ENCODE results near the gene KLHL3. TPM values are rescaled to one million over a fixed set of nuclear protein-coding genes. Genes with fewer than 3 reads are reported as not detected.

Gene KLHL3
- total RNA-seq, 1 experiment from 2014 or later = 15.7 TPM

DNA sequence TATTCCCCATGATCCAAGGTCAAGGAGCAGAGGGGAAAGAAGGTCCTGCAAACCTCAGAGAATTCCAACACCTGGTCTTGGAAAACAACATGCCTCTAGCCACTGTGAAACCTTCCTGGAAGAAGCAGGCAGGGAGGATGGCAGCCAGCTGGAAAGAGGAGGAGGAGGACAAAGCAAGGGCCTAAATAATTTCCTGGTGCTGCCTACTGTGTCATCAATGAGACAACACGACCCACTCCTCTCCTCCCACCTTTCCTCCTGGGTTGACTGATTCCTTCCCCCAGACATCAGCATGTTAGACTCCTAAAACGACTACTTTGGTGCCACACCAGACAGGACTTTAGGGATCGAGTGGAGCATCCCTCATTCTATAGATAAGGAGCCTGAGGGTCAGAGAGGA lies 78.8 kb downstream of the KLHL3 start:
- Mint-ChIP-seq H3K27me3 (ENCODE audit: low read depth) (no peaks in the 10 kb centered on the region), H3K9me3 (no peaks in the 10 kb centered on the region), H3K27ac (no peak overlapping the region), H3K4me3 (no peak overlapping the region), H3K36me3 (peaks cover 8% of the 10 kb centered on the region; the same call in 1 of the 2 replicates), H3K4me1 (no peaks in the 10 kb centered on the region)
- ChIA-PET POLR2A (no interaction called here), CTCF (no interaction called here)
- ATAC-seq (no peak), DNase-seq (ENCODE audit: low spot score) (no peak)
- TF ChIP-seq PRDM15 (CRISPR knock-in tag; IDR thresholded peaks at IDR 0.05) (no peak), USF2 (CRISPR knock-in tag; IDR thresholded peaks at IDR 0.05) (no peak), PRRX2 (CRISPR knock-in tag; IDR thresholded peaks at IDR 0.05) (no peak), RELA (CRISPR knock-in tag; IDR thresholded peaks at IDR 0.05; ENCODE audit: borderline replicate concordance) (no peak), ATF2 (CRISPR knock-in tag; IDR thresholded peaks at IDR 0.05; ENCODE audit: borderline replicate concordance, low read depth) (no peak), ZNF219 (CRISPR knock-in tag; IDR thresholded peaks at IDR 0.05; ENCODE audit: borderline replicate concordance) (no peak), CREM (CRISPR knock-in tag; IDR thresholded peaks at IDR 0.05) (no peak)
- TF ChIP-seq, protein P1, sequence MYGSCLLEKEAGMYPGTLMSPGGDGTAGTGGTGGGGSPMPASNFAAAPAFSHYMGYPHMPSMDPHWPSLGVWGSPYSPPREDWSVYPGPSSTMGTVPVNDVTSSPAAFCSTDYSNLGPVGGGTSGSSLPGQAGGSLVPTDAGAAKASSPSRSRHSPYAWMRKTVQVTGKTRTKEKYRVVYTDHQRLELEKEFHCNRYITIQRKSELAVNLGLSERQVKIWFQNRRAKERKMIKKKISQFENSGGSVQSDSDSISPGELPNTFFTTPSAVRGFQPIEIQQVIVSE (CRISPR knock-in tag; IDR thresholded peaks at IDR 0.05; ENCODE audit: borderline replicate concordance) = no peak

GRCh38 chr5:137656558-137656957 lies 79.3 kb downstream of the KLHL3 start:
- POLR2A ChIA-PET = no interaction called here
- CTCF ChIA-PET = no interaction called here

More at GRCh38 chr5:137656558-137656957, 79.3 kb downstream of the KLHL3 start:
- TF ChIP-seq SMAD3 (CRISPR knock-in tag; IDR thresholded peaks at IDR 0.05; ENCODE audit: borderline replicate concordance) = no peak
- TF ChIP-seq IRF2 (CRISPR knock-in tag; IDR thresholded peaks at IDR 0.05; ENCODE audit: borderline replicate concordance, low read depth) = no peak
- TF ChIP-seq TEAD1 (CRISPR knock-in tag; IDR thresholded peaks at IDR 0.05) = no peak
- TF ChIP-seq ATF1 (CRISPR knock-in tag; IDR thresholded peaks at IDR 0.05) = no peak
- TF ChIP-seq, protein P2, sequence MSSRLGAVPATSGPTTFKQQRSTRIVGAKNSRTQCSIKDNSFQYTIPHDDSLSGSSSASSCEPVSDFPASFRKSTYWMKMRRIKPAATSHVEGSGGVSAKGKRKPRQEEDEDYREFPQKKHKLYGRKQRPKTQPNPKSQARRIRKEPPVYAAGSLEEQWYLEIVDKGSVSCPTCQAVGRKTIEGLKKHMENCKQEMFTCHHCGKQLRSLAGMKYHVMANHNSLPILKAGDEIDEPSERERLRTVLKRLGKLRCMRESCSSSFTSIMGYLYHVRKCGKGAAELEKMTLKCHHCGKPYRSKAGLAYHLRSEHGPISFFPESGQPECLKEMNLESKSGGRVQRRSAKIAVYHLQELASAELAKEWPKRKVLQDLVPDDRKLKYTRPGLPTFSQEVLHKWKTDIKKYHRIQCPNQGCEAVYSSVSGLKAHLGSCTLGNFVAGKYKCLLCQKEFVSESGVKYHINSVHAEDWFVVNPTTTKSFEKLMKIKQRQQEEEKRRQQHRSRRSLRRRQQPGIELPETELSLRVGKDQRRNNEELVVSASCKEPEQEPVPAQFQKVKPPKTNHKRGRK (CRISPR knock-in tag; IDR thresholded peaks at IDR 0.05; ENCODE audit: borderline replicate concordance) = no peak
- no peak for TF ChIP-seq EMX1 (CRISPR knock-in tag; IDR thresholded peaks at IDR 0.05)
- TF ChIP-seq NFE2L1 (CRISPR knock-in tag; IDR thresholded peaks at IDR 0.05) = no peak
- TF ChIP-seq FOXP1 (CRISPR knock-in tag; IDR thresholded peaks at IDR 0.05; ENCODE audit: borderline replicate concordance) = no peak
- TF ChIP-seq, protein P3, sequence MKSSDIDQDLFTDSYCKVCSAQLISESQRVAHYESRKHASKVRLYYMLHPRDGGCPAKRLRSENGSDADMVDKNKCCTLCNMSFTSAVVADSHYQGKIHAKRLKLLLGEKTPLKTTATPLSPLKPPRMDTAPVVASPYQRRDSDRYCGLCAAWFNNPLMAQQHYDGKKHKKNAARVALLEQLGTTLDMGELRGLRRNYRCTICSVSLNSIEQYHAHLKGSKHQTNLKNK (CRISPR knock-in tag; IDR thresholded peaks at IDR 0.05) = no peak
- TF ChIP-seq ATF2 (CRISPR knock-in tag; IDR thresholded peaks at IDR 0.05; ENCODE audit: borderline replicate concordance, low read depth) = no peak
- TF ChIP-seq FOXK1 (CRISPR knock-in tag; IDR thresholded peaks at IDR 0.05) = no peak
- H3K9me3 Mint-ChIP-seq = no peaks in the 10 kb centered on the region
- H3K36me3 Mint-ChIP-seq = peaks cover 8% of the 10 kb centered on the region; the same call in 1 of the 2 replicates
- H3K27me3 Mint-ChIP-seq (ENCODE audit: low read depth) = no peaks in the 10 kb centered on the region
- no peaks in the 10 kb centered on the region for H3K4me1 Mint-ChIP-seq
- DNase-seq (ENCODE audit: low spot score) = no peak
- H3K4me3 Mint-ChIP-seq = no peak overlapping the region
- H3K27ac Mint-ChIP-seq = no peak overlapping the region
- ATAC-seq = no peak
